ENCODE results near the gene LRRC52.
"Not testable (repeated sequence)": the region's sequence is repeated elsewhere in the genome, so short reads cannot be mapped to it uniquely, and the experiment has no call there.

The LRRC52 gene

GRCh38 chr1:165591391-165591790 is 47.6 kb downstream of the LRRC52 start:
- not testable (repeated sequence) for DNase-seq

GRCh38 chr1:165592945-165593823 is 49.4 kb downstream of the LRRC52 start:
- DNase-seq: peak in 1 of 2 experiments; percentile 8

GRCh38 chr1:165595246-165595938 is 51.6 kb downstream of the LRRC52 start:
- DNase-seq: no peak

GRCh38 chr1:165597883-165598675 is 54.3 kb downstream of the LRRC52 start:
- peak; percentile 63 to 95 for DNase-seq

GRCh38 chr1:165598676-165599059 is 54.9 kb downstream of the LRRC52 start:
- DNase-seq: no peak

GRCh38 chr1:165600793-165601192 is 57.0 kb downstream of the LRRC52 start:
- DNase-seq: no peak

GRCh38 chr1:165603810-165604209 is 60.0 kb downstream of the LRRC52 start:
- no peak for DNase-seq

- DNase-seq: no peak
Measured at GRCh38 chr1:165605246-165605645, 61.4 kb downstream of the LRRC52 start.

- not testable (repeated sequence) for DNase-seq
Measured at GRCh38 chr1:165606676-165607075, 62.9 kb downstream of the LRRC52 start.

GRCh38 chr1:165610866-165611265 is 67.1 kb downstream of the LRRC52 start:
- DNase-seq: no peak

GRCh38 chr1:165612062-165612461 is 68.3 kb downstream of the LRRC52 start:
- DNase-seq: no peak
